PC-9 (cell line): ENCODE measurements around the gene NAXD.

ENCODE experiments used
- EZH2 ChIP-seq: fragments of 200-600 bp; sonication (generic); IDR thresholded peaks from 2 replicates; pipeline ENCODE4 v1.8.0; 2017; ENCODE audit warnings: antibody characterized with exemption, low read depth
- TF ChIP-seq, protein P1 (sequence below): fragments of 200-600 bp; sonication (generic); conservative IDR thresholded peaks from 2 replicates; pipeline ENCODE4 v1.6.1; 2017; ENCODE audit warnings: mixed run types, antibody characterized with exemption, mild to moderate bottlenecking, moderate library complexity

DNA sequence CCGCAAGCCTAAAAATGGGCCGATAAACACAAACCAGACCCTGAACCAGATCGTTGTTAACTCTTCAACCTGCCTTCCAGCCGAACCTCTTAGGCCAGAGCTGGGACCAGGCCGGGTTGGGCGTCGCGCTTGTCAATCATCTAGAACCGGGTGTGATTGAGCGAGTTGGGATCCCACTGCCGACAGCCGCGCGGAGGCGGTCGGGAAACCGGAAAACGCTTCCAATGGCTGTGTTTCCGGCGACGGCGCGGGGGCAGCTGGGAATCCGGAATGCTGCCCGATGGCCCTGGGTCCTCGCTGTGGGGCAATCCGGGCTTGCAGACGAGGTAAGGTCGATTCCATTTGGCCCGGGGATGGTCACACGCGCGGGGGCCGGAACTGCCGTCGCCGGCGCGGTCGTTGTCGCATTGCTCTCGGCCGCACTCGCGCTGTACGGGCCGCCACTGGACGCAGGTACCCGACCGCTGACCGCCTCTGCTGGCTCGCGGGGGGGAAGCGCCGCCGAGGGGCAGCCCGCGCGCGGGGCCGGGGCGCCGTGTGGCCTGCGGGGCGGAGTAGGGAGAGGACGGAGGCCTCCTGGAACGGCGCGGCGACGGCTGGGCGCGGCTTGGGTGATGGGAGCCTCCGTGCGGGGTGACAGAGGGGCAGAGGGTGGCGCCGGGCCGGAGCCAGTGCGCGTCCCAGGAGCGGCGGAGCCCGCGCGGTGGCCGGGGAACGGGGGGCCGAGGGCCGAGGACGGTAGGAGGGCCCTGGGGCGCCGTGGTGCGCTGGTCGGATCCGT, at the start of gene NAXD:
- TF ChIP-seq, protein P1, sequence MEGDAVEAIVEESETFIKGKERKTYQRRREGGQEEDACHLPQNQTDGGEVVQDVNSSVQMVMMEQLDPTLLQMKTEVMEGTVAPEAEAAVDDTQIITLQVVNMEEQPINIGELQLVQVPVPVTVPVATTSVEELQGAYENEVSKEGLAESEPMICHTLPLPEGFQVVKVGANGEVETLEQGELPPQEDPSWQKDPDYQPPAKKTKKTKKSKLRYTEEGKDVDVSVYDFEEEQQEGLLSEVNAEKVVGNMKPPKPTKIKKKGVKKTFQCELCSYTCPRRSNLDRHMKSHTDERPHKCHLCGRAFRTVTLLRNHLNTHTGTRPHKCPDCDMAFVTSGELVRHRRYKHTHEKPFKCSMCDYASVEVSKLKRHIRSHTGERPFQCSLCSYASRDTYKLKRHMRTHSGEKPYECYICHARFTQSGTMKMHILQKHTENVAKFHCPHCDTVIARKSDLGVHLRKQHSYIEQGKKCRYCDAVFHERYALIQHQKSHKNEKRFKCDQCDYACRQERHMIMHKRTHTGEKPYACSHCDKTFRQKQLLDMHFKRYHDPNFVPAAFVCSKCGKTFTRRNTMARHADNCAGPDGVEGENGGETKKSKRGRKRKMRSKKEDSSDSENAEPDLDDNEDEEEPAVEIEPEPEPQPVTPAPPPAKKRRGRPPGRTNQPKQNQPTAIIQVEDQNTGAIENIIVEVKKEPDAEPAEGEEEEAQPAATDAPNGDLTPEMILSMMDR: peak; percentile 7; the same call in 1 of the 2 replicates
- no peak for TF ChIP-seq EZH2
